ENCODE results near the gene HS6ST2.

GRCh38 chrX:132791714-132792113, 166.7 kb downstream of the HS6ST2 start:
- TF ChIP-seq CTCF (conservative IDR thresholded peaks at IDR 0.05), result no peak
- TF ChIP-seq EZH2 (IDR thresholded peaks at IDR 0.05; ENCODE audit: low read depth), result no peak

Measured in PC-9 (cell line).